Choroid plexus epithelial cell (primary cell): Measurements from ENCODE around the gene PPP1R3E.

Experiments used
- DNase-seq: peaks from one replicate; pipeline ENCODE4 v3.0.0-alpha.2; 2010; ENCODE audit warnings: low read depth
- H3K4me3 ChIP-seq: 2 replicates; pipeline ENCODE4 v1.5.1; 2011; ENCODE audit warnings: low read depth, mild to moderate bottlenecking, control low read depth, low read length, moderate library complexity
- TF ChIP-seq, protein P1 (sequence below): conservative IDR thresholded peaks from 2 replicates; pipeline ENCODE4 v1.5.1; 2011; ENCODE audit warnings: low read depth, mild to moderate bottlenecking, control low read depth, inconsistent platforms, low read length, moderate library complexity

Gene PPP1R3E

GRCh38 chr14:23346693-23347405, 44.2 kb upstream of the PPP1R3E start:
- no peak for DNase-seq
- H3K4me3 ChIP-seq = no peak overlapping the region
- TF ChIP-seq, protein P1, sequence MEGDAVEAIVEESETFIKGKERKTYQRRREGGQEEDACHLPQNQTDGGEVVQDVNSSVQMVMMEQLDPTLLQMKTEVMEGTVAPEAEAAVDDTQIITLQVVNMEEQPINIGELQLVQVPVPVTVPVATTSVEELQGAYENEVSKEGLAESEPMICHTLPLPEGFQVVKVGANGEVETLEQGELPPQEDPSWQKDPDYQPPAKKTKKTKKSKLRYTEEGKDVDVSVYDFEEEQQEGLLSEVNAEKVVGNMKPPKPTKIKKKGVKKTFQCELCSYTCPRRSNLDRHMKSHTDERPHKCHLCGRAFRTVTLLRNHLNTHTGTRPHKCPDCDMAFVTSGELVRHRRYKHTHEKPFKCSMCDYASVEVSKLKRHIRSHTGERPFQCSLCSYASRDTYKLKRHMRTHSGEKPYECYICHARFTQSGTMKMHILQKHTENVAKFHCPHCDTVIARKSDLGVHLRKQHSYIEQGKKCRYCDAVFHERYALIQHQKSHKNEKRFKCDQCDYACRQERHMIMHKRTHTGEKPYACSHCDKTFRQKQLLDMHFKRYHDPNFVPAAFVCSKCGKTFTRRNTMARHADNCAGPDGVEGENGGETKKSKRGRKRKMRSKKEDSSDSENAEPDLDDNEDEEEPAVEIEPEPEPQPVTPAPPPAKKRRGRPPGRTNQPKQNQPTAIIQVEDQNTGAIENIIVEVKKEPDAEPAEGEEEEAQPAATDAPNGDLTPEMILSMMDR = no peak

DNA sequence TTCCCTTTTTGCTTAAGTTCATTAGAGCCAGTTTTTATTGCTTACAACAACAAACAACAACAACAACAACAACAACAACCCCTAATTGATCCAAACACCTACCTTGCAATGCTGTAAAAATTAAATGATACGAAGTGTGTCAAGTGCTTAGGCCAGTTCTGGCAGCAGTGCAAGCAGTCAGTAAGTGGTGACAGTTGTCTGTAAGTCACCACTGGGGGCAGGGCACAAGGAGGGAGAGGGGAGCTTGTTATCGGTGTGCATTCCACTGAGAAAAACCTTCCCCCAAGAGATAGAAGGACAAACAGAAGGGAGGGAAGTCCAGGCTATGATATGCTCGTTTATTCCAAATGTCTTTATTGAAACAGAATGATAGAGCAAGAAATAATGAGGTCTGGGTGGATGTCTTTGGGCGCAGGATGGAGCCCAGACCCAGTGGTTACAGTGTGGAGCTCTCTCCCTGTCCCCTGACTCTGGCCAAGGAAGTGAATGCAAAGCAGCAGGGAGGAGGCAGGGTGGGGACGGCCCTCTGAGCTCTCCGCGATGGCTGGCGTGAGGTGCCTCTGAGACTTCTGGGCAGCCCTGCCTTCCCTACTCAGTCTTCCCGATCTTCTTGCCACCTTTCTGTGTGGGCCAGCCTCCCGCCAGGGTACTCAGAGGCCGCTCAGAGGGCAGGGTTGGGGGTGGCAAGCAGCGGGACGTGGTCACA, 43.5 kb upstream of the PPP1R3E start:
- TF ChIP-seq, protein P1 = no peak

DNA sequence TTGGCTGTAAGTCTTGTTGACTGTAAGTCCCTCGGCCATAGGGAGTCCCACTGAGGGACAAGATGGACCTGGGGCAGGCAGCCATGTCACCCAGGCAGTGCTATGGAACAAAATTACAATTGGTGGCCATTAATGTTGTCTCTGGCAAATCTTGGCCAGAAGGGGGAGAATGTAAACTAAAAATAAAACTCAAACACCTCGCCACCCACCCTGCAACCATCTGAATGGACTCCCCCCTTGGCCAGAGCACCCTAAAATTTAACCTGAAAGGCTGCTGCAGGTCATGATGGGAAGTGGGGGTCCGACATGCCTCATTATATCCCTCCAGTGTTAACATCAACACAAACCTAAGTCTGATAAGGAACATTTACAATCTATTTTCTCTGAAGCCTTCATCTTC, 41.8 kb upstream of the PPP1R3E start:
- no peak overlapping the region for H3K4me3 ChIP-seq
- DNase-seq = no peak
- TF ChIP-seq, protein P1 = peak; percentile 41

More for the DNA sequence above, 43.5 kb upstream of the PPP1R3E start:
- DNase-seq = no peak
- no peak overlapping the region for H3K4me3 ChIP-seq

DNA sequence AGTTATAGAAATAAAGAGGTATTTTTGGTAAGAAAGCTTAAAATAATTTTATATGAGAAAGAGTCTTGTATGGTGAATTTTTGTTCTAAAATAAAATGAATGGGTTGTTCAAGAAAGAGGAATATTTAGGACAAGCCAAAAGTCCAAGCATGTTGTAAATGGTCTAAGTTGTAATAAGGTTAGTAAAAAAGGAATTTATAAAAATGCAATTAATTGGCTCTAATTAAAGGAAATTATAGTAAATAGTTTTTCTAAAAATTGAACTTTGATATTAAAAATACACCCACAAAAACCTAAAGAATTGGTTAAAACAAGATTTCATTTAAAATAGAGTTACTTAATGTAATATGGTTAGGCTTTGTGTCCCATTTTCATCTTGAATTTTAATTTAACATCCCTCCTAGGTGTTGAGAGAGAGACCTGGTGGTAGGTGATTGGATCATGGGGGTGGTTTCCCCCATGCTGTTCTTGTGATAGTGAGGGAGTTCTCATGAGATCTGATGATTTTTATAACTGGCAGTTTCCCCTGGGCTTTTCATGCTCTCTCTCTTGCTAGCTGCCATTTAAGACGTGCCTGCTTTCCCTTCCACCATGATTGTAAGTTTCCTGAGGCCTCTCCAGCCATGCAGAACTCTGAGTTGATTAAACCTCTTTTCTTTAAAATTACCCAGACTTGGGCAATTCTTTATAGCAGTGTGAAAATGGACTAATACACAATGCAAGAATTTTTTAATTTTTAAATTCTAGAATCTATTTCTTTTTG, 37.0 kb upstream of the PPP1R3E start:
- TF ChIP-seq, protein P1 = no peak
- no peak overlapping the region for H3K4me3 ChIP-seq

DNA sequence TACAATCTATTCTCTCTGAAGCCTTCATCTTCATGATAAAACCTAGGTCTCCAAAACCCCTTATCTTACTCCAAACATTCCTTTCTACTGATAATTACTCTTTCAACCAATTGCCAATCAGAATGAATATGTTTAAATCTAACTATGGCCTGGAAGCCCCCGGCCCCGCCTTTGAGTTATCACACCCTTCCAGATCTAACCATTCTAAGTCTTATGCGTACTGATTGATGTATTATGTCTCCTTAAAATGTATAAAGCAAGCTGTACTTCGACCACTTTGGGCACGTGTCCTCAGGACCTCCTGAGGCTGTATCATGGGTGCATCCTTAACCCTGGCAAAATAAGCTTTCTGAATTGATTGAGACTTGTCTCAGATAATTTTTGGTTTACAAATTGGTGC, 33.0 kb upstream of the PPP1R3E start:
- TF ChIP-seq, protein P1 = no peak
- H3K4me3 ChIP-seq = no peak overlapping the region
- no peak for DNase-seq

More for the DNA sequence above, 37.0 kb upstream of the PPP1R3E start:
- DNase-seq = no peak

DNA sequence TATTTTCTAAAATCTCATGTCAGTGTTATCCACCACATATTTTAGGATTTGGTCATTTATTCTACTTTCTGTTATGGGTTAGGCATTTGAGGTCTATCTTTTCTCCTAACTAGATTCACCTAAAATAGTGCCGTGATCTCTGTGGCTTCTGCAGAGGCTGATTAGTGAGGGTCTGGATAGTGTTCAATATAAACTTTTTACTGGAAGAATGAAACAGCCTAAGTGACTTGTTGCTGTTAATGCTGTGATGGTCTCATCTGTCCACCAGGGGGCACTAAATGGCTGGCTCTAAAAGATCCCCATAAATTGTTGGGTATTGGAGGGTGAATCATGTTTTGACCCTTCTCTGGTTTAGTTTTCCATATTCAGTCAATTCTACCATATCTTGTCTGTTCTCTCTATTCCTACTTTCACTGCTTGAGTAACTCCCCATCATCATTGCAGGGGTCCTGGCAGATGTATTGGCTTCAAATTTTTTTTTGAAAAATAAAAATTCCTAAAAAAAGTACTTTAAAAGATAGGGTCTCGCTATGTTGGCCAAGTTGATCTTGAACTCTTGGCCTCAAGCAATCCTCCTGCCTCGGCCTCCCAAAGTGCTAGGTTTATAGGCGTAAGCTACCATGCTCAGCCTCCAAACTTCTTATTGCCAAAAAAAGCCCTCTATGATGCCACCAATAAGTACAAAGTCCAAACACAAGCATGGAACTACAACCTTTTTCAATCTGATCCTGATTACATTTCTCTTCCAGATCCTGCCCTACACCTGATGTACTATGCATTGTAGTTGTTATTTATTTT, 25.5 kb upstream of the PPP1R3E start:
- H3K4me3 ChIP-seq = no peak overlapping the region
- TF ChIP-seq, protein P1 = peak; percentile 88
- peak; percentile 88 for DNase-seq
